Activated CD8-positive, alpha-beta memory T cell treated with anti-CD3 and anti-CD28 coated beads, Interleukin-2, amount 50 U/mL, for 48 hours (primary cell): Measurements from ENCODE around the gene GRN.
"Not testable (repeated sequence)": the region's sequence is repeated elsewhere in the genome, so short reads cannot be mapped to it uniquely, and the experiment has no call there.

Source experiments
- DNase-seq: peaks from one replicate; pipeline ENCODE4 v3.0.0-alpha.2; 2020

Gene GRN

DNA sequence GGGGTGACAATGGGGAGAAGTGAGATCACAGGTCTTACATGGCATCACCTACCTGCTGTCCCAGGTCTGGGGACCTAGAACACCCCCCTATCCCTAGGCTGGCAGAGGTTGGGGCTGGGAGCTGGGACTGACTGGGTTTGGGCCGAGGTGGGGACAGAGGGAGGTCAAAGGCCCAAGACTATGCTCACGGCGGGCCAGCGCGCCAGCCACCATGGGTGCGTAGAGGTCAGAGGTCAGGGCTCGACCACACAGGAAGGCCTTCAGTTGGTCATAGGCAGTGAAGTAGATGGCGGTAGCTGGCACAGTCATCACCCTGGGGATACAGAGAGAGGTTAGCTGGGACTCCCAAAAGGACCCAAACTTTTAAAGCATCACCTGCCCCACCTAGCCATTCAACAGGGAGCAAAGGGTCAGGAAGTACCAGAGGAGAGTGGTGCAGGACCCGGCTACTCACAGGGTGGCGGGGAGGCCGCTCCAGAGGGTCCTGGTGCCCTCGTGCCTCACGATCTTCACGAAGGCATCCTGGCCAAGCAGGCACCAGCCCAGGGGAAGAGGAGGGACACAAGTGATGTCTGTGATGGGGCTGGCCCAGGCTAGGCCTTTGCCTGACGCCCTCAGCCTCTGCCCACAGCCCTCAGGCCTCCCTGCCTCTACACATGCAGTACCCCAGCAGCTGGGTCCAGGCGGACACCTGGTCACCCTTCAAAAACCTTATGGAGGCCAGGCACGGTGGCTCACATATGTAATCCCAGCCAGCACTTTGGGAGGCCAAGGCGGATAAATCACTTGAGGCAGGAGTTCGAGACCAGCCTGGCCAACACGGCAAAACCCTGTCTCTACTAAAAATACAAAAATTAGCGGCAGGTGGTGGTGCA lies 23.6 kb upstream of the GRN start:
- DNase-seq = no peak

GRCh38 chr17:44322236-44322895 lies 22.7 kb upstream of the GRN start:
- no peak for DNase-seq

GRCh38 chr17:44323359-44324091 lies 21.6 kb upstream of the GRN start:
- no peak for DNase-seq

GRCh38 chr17:44324092-44324570 lies 21.0 kb upstream of the GRN start:
- DNase-seq = peak; percentile 68

DNA sequence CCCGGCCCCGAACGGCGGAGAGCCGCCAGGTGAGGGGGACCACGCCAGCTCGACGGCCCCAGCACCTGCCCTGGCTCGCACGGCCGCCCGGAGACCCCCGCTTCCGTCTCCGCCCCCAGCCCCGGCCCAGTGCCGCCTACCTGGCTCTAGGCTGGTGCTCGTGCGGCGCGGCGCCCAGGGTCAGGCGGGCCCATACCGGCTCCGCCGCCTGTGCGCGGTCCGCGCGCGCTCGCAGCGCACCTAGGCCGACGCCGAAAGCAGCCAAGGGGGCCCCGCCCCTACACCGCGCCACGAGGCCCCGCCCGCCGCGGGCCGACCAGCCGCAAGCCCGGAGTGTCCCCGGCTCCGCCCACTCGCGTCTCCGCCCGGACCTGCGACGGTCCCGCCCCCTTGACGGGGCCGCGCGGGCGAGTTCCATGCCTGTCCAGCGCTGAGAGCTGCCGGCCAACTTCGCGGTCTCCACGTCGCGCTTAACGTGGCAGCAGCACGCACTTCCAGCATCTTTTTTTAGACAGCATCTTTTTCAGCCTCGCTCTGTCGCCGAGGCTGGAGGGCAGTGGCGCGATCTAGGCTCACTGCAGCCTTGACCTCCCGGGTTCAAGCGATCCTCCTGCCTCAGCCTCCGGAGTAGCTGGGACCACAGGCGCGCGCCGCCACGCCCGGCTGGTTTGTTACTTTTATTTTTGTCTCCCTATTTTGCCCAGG lies 20.4 kb upstream of the GRN start, which contains the start of gene SLC25A39:
Gene SLC25A39 (minus strand): TSS at position 253 of the 705 bp plus-strand sequence. CDS start 1,261 bp downstream, outside the sequence.
- peak; percentile 97 for DNase-seq

GRCh38 chr17:44326861-44327444 lies 18.1 kb upstream of the GRN start:
- peak; percentile 94 for DNase-seq

GRCh38 chr17:44327715-44328449 lies 17.2 kb upstream of the GRN start:
- DNase-seq = no peak

DNA sequence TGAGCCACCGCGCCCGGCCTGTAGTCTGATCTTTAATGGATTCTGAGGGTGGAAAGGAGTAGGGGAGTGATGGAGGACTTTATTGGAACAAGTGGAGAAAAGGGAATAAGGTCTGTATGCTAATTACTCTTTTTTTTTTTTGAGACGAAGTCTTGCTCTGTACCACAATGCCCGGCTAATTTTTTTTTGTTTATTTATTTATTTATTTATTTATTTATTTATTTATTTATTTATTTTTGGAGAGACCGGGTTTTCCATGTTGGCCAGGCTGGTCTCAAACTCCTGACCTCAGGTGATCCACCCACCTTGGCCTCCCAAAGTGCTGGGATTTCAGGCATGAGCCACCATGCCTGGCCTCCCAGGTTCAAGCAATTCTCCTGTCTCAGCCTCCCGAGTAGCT lies 15.6 kb upstream of the GRN start:
- not testable (repeated sequence) for DNase-seq

DNA sequence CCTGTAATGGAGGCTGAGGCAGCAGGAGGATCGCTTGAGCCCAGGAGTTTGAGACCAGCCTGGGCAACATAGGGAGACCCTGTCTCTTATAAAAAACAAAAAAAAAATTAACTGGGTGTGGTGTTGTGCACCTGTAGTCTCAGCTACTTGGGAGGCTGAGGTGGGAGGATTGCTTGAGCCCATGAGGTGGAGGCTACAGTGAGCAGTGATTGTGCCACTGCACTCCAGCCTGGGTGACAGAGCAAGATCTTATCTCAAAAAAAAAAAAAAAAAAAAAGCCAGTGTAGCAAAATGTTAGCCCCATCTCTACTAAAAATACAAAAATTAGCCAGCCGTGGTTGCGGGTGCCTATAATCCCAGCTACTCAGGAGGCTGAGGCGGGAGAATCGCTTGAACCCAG lies 14.8 kb upstream of the GRN start:
- not testable (repeated sequence) for DNase-seq

- peak; percentile 80 for DNase-seq
Measured at GRCh38 chr17:44331249-44331760, 13.8 kb upstream of the GRN start.

- no peak for DNase-seq
Measured at GRCh38 chr17:44333371-44333770, 11.7 kb upstream of the GRN start.

DNA sequence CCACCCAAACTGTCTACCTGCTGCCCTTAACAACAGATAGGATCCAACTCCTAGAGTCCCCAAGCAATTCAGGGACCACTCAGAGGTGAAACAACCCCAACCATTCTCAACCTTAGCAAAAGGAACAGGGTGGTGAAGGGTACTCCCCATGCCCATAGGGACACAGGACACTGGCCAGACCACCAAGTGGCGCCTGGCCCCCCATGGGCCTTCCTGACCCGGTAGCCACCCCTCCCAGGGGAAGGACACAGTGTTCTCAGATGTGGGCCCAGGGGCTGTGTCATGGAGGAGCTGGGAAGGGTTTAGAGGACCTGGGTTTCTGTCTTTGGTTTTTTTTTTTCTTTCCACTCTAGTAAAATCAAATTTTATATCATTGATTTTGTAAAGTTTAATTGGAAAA lies 10.8 kb upstream of the GRN start:
- DNase-seq = no peak

DNA sequence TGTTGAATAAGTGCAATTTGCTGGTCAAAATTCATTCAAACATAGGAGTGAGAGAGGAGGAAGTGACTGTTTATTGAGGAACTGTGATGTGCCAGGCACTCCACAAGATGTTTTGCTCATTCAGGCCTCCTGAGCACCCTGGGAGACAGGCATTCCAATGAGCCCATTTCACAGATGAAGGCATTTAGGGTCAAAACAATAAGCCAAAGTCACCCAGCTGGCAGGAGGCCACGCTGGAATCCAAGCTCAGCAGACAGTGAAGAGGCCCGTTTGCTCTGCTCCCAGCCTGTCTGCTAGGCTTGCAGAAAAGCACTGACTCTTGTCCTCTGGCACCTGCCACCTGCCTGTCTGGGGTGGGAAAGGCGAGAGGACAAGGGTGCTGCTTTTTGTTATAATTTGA lies 10.4 kb upstream of the GRN start:
- DNase-seq = no peak

- no peak for DNase-seq
Measured at GRCh38 chr17:44335564-44335963, 9.5 kb upstream of the GRN start.

GRCh38 chr17:44335968-44336367 lies 9.1 kb upstream of the GRN start:
- no peak for DNase-seq

GRCh38 chr17:44338702-44339101 lies 6.4 kb upstream of the GRN start:
- no peak for DNase-seq

DNA sequence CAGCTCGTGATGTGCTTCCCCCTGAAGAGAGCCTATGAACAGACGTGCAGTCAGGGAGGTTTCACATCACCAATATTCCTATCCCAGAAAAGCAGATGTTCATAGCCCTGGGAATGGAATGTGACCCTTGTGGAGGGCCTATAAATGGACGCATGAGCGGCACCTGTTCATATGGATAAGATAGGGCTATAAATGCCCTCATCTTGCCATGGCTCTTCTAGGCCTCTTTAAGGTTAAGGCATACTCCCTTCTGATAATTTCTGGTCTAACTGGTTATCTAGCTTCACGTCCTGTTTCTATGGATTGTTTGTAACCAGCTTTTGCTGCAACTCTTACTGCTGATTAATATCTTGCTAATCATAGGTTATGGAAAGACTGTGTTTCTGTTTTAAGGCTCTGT lies 4.5 kb upstream of the GRN start:
- not testable (repeated sequence) for DNase-seq

DNA sequence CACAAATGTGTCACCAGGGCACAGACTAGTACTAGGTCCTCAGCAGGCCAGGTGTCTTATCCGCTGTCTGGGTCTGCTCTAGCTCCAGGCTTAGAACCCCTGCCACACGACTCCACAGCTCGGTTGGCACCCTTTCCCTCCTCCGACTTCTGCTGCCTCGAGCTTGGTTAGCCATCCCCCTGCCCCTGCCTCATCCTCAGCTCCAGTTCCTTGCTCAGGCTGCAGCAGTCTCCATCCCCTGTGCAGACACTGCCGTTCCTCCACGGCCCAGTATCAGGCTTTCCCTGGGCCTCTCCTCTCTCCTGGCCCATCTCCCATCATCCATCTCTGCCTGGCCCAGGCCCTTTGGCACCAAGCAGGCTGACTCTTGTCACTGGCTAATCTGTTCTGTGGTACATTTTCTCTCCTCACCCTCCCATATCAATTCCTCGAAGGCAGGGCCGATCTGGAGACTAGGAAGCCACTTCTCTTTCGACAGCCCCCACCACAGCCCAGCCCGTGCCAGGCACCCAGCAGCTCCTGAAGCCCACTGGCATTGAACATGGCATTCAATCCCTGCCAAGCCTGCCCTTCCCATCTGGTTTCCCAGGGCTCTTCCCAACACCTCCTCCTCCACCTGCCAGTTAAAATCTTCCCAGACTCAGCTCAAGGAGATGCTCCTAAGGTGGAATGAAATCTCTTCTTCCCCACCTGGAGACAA lies 1.4 kb upstream of the GRN start:
- DNase-seq = no peak

GRCh38 chr17:44345454-44346026 lies 438 bp downstream of the GRN start:
- DNase-seq = no peak
